Fibroblast of the aortic adventitia (primary cell): ENCODE data around the gene TMEM184B. TPM values are rescaled to one million over a fixed set of nuclear protein-coding genes. Genes with fewer than 3 reads are reported as not detected.

Experiments
- DNase-seq: peaks from one replicate; pipeline ENCODE4 v3.0.0-alpha.2; 2010; ENCODE audit warnings: low read depth
- H3K4me3 ChIP-seq: 2 replicates; pipeline ENCODE4 v1.5.1; 2011; ENCODE audit warnings: low read depth, mild to moderate bottlenecking, control low read depth, low read length, moderate library complexity
- total RNA-seq: library from RNA; depleted of rRNA; stranded (reverse); fragments of >200 nt; gene quantifications from 2 replicates; pipeline ENCODE4 v1.2.3, GENCODE V29; 2012; ENCODE audit warnings: low replicate concordance
- TF ChIP-seq, protein P1 (sequence below): IDR thresholded peaks from 2 replicates; pipeline ENCODE4 v1.5.1; 2011; ENCODE audit warnings: mild to moderate bottlenecking, low read length, control low read depth, inconsistent platforms; ENCODE audit not compliant: insufficient read depth

Gene TMEM184B
- total RNA-seq, 1 donor, result 46.0 TPM

DNA sequence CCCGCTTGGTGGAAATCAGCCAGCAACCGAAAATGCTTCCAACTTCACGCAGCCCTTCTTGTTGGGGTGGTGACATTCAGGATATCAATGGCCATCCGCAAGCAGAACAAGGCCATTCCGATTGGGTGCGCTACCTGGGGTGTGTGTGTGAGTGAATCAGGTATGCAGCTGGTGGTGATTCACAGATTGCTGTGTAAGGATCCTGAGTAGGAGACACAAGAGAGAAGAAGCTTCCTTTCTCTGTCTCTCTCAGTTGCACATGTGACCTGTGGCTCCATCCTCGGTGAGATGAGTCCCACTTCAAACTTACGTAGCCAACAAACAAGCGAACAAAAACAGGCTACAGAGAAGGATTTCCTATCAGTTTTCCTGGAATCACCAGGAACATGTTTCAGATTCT is 9.6 kb upstream of the TMEM184B start:
- DNase-seq, result no peak
- H3K4me3 ChIP-seq, result no peak overlapping the region
- TF ChIP-seq, protein P1, sequence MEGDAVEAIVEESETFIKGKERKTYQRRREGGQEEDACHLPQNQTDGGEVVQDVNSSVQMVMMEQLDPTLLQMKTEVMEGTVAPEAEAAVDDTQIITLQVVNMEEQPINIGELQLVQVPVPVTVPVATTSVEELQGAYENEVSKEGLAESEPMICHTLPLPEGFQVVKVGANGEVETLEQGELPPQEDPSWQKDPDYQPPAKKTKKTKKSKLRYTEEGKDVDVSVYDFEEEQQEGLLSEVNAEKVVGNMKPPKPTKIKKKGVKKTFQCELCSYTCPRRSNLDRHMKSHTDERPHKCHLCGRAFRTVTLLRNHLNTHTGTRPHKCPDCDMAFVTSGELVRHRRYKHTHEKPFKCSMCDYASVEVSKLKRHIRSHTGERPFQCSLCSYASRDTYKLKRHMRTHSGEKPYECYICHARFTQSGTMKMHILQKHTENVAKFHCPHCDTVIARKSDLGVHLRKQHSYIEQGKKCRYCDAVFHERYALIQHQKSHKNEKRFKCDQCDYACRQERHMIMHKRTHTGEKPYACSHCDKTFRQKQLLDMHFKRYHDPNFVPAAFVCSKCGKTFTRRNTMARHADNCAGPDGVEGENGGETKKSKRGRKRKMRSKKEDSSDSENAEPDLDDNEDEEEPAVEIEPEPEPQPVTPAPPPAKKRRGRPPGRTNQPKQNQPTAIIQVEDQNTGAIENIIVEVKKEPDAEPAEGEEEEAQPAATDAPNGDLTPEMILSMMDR, result no peak

DNA sequence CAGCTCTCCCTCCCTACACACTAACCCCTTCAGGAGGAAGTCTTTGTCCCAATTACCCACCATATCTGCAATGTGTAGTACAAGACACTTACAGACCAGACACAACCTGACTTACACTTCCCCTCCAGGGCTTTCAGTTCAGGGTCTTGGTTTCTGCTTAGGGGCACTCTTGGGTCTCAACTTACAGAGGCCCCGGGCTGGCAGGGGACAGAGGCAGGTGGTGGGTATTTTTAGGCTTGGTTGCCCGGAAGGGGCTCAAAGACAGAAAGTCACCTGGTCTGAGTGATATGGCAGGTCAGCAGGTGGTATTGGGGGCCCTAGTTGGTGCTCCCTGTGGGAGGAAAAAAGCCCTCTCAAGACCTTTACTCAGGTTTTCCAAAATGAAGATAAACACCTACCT is 3.4 kb upstream of the TMEM184B start:
- no peak overlapping the region for H3K4me3 ChIP-seq
- DNase-seq, result no peak
- TF ChIP-seq, protein P1, result no peak

DNA sequence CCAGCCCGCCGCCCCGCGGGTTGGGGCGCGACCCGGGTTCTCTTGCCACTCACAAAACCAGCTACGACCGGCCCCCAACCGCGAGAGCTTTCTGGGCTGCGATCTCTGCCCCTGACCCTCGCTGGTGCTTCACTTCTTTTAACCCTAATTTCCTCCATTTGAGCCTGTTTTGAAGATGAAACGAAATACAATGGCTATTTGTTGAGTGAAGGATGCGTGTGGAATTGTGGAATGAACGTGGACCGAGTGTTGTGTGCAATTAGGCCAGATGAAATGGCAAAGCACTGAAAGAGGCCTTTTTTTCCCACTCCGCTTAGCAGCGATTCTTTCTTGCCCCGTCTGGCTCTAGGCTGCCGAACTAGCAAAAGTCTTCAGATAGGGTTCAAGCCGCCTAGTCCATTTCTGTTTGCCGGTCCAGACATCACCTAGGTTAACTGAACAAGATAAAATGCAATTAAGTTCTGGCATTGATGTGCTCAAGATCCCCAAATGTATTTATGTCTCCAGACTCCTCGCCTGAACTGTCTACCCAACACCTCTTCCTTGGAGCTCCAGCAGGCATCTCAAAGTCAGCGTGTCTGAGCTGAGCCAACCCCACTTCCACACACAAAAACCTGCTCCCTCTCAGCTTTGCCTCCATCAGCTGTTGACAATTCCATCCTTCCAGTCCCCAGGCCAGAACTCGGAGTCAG is 471 bp upstream of the TMEM184B start:
- peak; percentile 42 for DNase-seq
- peak overlapping the region; percentile 66 for H3K4me3 ChIP-seq
- TF ChIP-seq, protein P1, result no peak

DNA sequence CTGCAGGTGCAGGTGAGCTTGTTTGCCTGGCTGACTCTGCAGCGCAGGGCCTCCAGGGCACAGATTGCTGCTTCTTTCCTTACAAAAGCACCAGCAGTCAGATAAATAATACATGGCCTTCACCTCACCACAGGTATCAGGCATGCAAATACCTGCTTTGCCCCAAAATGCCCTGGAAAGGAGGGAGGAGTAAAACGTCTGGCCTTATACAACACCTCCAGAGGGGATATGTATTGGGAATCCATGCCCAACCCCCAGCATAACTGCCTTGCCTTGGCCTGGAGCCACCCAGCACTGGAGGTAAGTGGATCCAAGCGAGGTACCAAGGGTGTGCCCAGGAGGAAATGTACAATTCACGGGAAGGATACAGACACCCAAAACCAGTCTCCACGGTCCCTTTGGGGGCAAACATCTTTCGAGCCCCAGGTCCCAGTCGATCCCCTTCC is 860 bp downstream of the TMEM184B start:
- DNase-seq, result no peak
- H3K4me3 ChIP-seq, result peak overlapping the region; percentile 75

DNA sequence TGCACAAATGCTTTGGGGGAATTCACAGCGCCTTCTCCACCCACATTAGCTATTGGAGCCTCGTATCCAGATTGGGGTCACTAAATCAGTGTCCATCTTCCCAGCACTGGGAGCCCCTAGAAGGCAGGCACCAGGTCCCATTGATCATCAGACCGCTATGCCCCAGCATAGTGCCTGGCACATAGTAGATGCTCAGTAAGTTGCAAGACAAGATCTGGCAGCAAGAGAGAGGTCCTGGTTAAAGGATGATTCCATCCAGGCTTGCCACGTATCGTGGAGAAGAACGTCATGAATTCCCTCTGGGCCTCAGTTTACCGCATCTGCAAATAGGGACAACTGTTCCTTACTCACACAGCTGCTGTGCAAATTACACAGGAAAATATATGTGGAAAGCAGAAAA is 1.7 kb downstream of the TMEM184B start:
- no peak for DNase-seq
- TF ChIP-seq, protein P1, result no peak
- H3K4me3 ChIP-seq, result peak overlapping the region; percentile 75

More for the DNA sequence above, 860 bp downstream of the TMEM184B start:
- TF ChIP-seq, protein P1, result no peak

DNA sequence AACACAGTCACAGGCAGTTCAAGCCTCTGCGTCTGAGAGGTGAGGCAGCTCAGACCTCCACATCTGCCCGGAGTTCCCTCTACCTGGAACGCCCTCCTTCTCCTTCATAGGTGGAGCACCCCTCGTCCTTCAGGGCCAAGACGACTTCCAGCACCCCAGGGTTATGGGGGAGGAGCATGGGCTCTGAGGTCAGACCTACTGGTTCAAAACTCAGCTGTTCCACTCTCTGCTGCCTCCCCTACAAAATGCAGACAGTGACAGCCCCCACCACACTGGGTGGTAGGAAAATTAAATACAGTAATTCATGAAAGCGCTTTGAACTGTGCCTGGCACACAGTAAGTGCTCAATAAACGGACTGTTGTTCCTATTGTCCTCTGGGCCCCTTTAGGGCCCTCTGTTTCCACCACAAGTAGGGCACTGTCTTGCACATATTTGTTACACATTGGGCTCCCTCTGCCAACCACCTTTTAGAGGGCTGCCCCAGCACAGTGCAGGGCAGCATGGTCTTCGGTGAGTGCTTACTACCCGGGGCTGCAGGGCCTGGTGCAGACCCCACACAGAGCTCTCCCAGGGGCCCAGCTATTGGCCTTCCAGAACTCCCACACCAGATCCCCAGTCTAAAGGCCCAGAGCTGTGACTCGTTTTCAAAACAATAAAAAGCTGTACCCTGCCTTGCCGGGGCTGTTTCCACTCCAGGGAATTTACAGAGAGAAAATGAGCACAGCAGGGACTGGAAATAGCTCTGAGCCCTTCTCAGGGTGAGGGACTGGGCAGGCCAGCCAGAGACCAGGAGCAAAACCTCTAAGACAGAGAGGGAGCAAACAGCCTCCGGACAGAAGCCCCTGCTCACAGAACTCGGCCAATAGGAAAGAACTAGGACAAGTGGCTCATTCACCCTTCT is 2.5 kb downstream of the TMEM184B start:
- H3K4me3 ChIP-seq, result peak overlapping the region; percentile 75
- peak; percentile 25 for DNase-seq
- TF ChIP-seq, protein P1, result no peak
